ENCODE measurements around the gene ZNF787. TPM values are rescaled to one million over a fixed set of nuclear protein-coding genes. Genes with fewer than 3 reads are reported as not detected.
"Not testable (repeated sequence)": the region's sequence is repeated elsewhere in the genome, so short reads cannot be mapped to it uniquely, and the experiment has no call there.

Gene ZNF787
- total RNA-seq, 2 experiments from 2014 or later, result 25.3 to 25.5 TPM

- POLR2A ChIA-PET, result no interaction called here
- H3K4me1 Mint-ChIP-seq (ENCODE audit: low read depth), result peaks cover 3% of the 10 kb centered on the region
These were observed 21.2 kb downstream of the ZNF787 start for GRCh38 chr19:56099638-56100539.

GRCh38 chr19:56098731-56099568 lies 22.1 kb downstream of the ZNF787 start:
- intact Hi-C loops (cut with micrococcal nuclease), result no loop called here
- POLR2A ChIA-PET, result no interaction called here
- peaks cover 16% of the 10 kb centered on the region for H3K36me3 Mint-ChIP-seq
- H3K27ac Mint-ChIP-seq, result no peak overlapping the region
- H3K4me3 Mint-ChIP-seq, result no peak overlapping the region
- no peaks in the 10 kb centered on the region for H3K4me1 Mint-ChIP-seq (ENCODE audit: low read depth)
- H3K27me3 Mint-ChIP-seq, result no peaks in the 10 kb centered on the region
- CTCF ChIA-PET, result interaction anchor here (1.0 kb wide), 1 partner anchor 154 kb away, joined by 4 read pairs; no protein-coding TSS in a partner anchor
- H3K9me3 Mint-ChIP-seq, result no peaks in the 10 kb centered on the region
- DNase-seq, result no peak

More at GRCh38 chr19:56099638-56100539, 21.2 kb downstream of the ZNF787 start:
- intact Hi-C loops (cut with micrococcal nuclease), result no loop called here
- CTCF ChIA-PET, result no interaction called here
- no peak overlapping the region for H3K4me3 Mint-ChIP-seq
- H3K9me3 Mint-ChIP-seq, result no peaks in the 10 kb centered on the region
- no peak for DNase-seq
- H3K27me3 Mint-ChIP-seq, result no peaks in the 10 kb centered on the region
- no peak overlapping the region for H3K27ac Mint-ChIP-seq
- H3K36me3 Mint-ChIP-seq, result peaks cover 13% of the 10 kb centered on the region

DNA sequence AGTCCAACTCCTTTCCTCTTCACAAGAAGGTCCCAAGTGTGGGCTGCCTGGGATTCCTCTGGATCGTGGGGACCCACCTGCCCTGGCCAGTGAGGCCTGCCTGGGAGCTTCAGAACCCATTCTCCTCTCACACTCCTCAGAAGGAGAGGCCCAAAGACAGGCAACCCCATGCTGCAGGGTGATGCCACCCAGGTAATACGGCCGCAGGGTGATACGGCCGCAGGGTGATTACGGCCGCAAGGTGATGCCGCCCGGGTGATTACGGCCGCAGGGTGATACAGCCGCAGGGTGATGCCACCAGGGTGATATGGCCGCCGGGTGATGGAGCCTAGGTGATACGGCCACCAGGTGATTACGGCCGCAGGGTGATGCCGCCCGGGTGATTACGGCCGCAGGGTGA lies 22.9 kb downstream of the ZNF787 start:
- H3K9me3 Mint-ChIP-seq; H3K27me3 Mint-ChIP-seq; intact Hi-C loops (cut with micrococcal nuclease); H3K4me1 Mint-ChIP-seq (ENCODE audit: low read depth); DNase-seq; POLR2A ChIA-PET; H3K27ac Mint-ChIP-seq; H3K4me3 Mint-ChIP-seq: not testable (repeated sequence)
- CTCF ChIA-PET, result interaction anchor here (1.0 kb wide), 1 partner anchor 154 kb away, joined by 4 read pairs; no protein-coding TSS in a partner anchor
- peaks cover 17% of the 10 kb centered on the region for H3K36me3 Mint-ChIP-seq

DNA sequence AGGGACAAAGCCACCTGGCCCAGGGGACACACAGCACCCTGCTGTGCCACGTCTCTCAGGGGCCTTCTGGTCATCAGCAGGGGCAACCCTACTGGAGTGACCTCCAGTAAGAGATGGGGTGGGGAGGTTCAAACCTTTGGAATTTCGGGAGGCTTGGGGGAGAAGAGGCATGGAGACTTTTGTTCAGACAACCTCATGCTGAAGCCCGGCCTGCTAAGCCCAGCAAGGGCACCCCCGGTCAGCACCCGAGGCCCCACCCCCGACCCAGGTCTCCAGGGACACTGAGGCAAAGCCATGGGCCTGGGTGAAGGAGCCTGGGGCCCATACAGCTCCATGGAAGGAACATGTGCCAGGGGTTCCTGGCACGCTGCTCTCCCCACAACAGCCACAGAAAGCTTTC lies 23.3 kb downstream of the ZNF787 start:
- CTCF ChIA-PET, result interaction anchor here (1.0 kb wide), 1 partner anchor 155 kb away, joined by 4 read pairs; no protein-coding TSS in a partner anchor
- H3K4me3 Mint-ChIP-seq, result no peak overlapping the region
- no peak for DNase-seq
- peaks cover 3% of the 10 kb centered on the region for H3K9me3 Mint-ChIP-seq
- H3K36me3 Mint-ChIP-seq, result peaks cover 21% of the 10 kb centered on the region
- H3K4me1 Mint-ChIP-seq (ENCODE audit: low read depth), result no peaks in the 10 kb centered on the region
- POLR2A ChIA-PET, result no interaction called here
- intact Hi-C loops (cut with micrococcal nuclease), result no loop called here
- no peaks in the 10 kb centered on the region for H3K27me3 Mint-ChIP-seq
- no peak overlapping the region for H3K27ac Mint-ChIP-seq

GRCh38 chr19:56097306-56097705 lies 23.8 kb downstream of the ZNF787 start:
- Mint-ChIP-seq H3K4me3 (no peak overlapping the region), H3K9me3 (peaks cover 5% of the 10 kb centered on the region), H3K27me3 (no peaks in the 10 kb centered on the region), H3K27ac (no peak overlapping the region), H3K4me1 (ENCODE audit: low read depth) (no peaks in the 10 kb centered on the region), H3K36me3 (peaks cover 23% of the 10 kb centered on the region)
- CTCF ChIA-PET, result no interaction called here
- POLR2A ChIA-PET, result no interaction called here
- DNase-seq, result no peak
- intact Hi-C loops (cut with micrococcal nuclease), result no loop called here

DNA sequence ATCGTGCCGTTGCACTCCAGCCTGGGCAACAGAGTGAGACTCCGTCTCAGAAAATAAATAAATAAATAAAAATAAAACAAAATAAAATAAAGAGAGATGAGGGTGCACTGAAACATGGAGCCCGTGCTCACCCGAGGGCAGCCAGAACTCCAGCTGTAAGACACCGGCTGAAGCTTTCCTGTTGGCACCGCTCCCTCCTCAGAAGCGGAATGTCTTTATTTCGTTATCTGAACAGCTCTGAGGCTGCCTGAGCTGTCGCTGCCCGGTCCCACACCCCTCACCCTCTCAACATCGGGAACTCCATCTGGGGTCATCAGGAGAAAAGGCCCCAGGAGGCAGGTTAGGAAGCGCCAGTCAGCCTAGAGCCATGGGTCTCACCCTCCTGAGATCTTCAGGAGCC lies 24.4 kb downstream of the ZNF787 start:
- no peak for DNase-seq
- H3K9me3 Mint-ChIP-seq, result peaks cover 5% of the 10 kb centered on the region
- H3K27ac Mint-ChIP-seq, result no peak overlapping the region
- no peaks in the 10 kb centered on the region for H3K27me3 Mint-ChIP-seq
- H3K4me1 Mint-ChIP-seq (ENCODE audit: low read depth), result no peaks in the 10 kb centered on the region
- peaks cover 23% of the 10 kb centered on the region for H3K36me3 Mint-ChIP-seq
- intact Hi-C loops (cut with micrococcal nuclease), result no loop called here
- POLR2A ChIA-PET, result interaction anchor here (0.6 kb wide), 1 partner anchor 87 kb away, joined by 6 read pairs; no protein-coding TSS in a partner anchor
- no peak overlapping the region for H3K4me3 Mint-ChIP-seq
- CTCF ChIA-PET, result interaction anchor here (0.7 to 1.2 kb wide), 2 partner anchors 16 to 21 kb away, joined by 3 to 4 read pairs; no protein-coding TSS in a partner anchor

DNA sequence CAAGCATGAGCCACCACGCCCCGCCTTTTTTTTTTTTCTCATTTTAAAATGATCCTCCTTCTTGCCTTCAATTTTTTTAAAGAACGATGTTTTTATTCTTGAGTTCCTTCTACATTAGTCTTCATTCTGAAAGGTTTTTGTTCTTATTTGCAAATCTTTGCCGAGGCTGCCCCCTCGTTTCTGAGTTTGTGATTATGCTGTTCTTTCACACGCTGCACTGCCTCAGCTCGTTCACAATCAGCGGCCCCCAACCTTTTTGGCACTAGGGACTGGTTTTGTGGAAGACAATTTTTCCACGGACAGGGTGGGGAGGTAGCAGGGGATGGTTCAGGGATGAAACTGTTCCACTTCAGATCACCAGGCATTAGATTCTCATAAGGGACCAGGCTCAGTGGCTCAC lies 26.6 kb downstream of the ZNF787 start:
- Mint-ChIP-seq H3K9me3 (peaks cover 5% of the 10 kb centered on the region), H3K4me3 (no peak overlapping the region), H3K36me3 (peaks cover 29% of the 10 kb centered on the region), H3K27me3 (no peaks in the 10 kb centered on the region), H3K27ac (no peak overlapping the region), H3K4me1 (ENCODE audit: low read depth) (no peaks in the 10 kb centered on the region)
- DNase-seq, result no peak
- ChIA-PET POLR2A (no interaction called here), CTCF (no interaction called here)
- intact Hi-C loops (cut with micrococcal nuclease), result no loop called here

DNA sequence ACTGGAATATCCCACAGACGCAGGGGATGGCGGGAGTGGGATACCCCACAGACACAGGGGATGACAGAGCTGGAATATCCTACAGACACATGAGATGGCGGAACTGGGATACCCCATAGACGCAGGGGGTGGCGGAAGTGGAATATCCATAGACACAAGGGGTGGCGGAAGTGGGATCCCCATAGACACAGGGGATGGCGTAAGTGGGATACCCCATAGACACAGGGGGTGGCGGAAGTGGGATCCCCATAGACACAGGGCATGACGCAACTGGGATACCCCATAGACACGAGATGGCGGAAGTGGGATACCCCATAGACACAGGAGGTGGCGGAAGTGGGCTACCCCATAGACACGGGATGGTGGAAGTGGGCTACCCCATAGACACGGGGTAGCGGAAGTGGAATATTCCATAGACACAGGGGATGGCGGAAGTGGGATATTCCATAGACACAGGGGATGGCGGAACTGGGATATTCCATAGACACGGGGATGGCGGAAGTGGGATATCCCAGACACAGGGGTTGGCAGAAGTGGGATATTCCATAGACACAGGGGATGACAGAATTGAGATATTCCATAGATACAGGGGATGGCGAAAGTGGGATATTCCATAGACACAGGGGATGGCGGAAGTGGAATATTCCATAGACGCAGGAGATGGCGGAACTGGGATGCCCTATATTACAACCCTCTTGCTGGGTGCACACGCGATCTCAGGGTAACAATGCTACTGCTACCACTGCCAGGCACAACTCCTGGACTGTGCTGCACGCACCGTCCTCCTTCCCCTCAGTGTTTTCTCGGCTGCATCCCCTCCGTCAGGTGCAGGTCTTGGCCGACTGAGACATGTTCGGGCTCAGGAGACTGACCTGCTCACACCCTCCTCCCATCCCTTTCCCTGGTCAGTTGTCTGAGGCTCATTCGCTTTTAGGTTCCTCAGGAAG lies 28.1 kb downstream of the ZNF787 start:
- POLR2A ChIA-PET, result no interaction called here

DNA sequence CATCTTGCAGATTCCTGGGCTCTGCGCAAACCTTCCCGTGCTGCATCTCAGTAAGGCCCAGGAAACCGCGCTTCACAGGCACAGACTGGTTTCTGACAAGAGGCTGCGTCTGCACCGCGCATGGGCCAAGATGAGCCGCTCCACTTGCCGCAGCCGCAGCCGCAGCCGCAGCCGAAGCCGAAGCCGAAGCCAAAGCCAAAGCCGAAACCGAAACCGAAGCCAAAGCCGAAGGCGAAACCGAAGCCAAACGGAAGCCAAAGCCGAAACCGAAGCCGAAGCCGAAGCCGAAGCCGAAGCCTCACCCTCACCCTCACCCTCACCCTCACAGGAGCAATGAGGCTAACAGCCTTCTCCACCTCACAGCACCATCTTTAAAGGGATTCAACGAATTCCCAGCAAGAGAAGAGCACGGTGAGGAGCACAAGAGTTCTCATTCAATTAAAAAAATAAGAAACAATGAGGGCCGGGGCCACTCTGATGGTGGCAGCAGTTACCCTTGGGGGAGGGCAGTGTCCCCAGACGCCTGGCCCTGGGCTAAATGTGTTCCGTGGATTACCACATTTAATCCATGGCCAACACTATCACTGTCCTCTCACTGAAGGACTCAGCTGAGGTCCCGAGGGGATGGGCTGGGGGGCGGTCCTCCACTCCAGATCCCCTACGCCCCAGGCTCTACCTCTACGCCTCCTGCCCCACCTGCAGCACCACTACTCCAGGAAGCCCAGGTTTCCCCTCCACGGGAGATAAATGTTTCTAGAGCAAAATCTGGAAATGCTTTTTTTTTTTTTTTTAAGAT lies 29.1 kb downstream of the ZNF787 start:
- H3K9me3 Mint-ChIP-seq, result peaks cover 5% of the 10 kb centered on the region

More for the DNA sequence above, 28.1 kb downstream of the ZNF787 start:
- Mint-ChIP-seq H3K36me3 (peaks cover 31% of the 10 kb centered on the region), H3K4me3 (no peak overlapping the region), H3K4me1 (ENCODE audit: low read depth) (no peaks in the 10 kb centered on the region), H3K9me3 (peaks cover 5% of the 10 kb centered on the region), H3K27ac (no peak overlapping the region), H3K27me3 (no peaks in the 10 kb centered on the region)
- intact Hi-C loops (cut with micrococcal nuclease), result no loop called here
- CTCF ChIA-PET, result no interaction called here
- DNase-seq, result no peak

GRCh38 chr19:56091066-56091490 lies 30.0 kb downstream of the ZNF787 start:
- POLR2A ChIA-PET, result no interaction called here

More for the DNA sequence above, 29.1 kb downstream of the ZNF787 start:
- no peak overlapping the region for H3K4me3 Mint-ChIP-seq
- H3K4me1 Mint-ChIP-seq (ENCODE audit: low read depth), result no peaks in the 10 kb centered on the region
- no peak overlapping the region for H3K27ac Mint-ChIP-seq
- ChIA-PET CTCF (interaction anchor here (1.0 to 1.9 kb wide), 3 partner anchors 11 to 26 kb away, joined by 4 to 5 read pairs (median 5); no protein-coding TSS in a partner anchor), POLR2A (no interaction called here)
- intact Hi-C loops (cut with micrococcal nuclease), result no loop called here
- no peak for DNase-seq
- peaks cover 30% of the 10 kb centered on the region for H3K36me3 Mint-ChIP-seq
- no peaks in the 10 kb centered on the region for H3K27me3 Mint-ChIP-seq

DNA sequence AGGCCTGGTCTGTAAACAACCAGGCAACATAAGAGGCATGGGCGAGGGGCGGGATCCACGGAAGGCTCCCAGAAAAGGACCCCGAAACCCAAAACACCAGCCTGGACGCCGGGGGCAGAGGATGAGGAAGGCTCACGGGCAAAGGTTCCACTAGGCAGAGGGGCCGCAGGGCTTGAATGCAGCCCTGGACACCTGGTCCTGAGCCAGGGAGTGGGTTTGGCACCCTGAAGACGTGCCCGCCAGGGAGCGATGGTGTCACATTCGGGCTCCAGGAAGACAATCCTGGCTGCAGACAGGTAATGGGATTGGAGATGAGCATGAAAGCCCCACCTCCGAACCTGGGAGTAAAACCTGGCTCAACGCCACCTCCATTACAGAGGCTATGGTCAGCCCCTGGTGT lies 31.8 kb downstream of the ZNF787 start:
- intact Hi-C loops (cut with micrococcal nuclease), result no loop called here
- DNase-seq, result no peak
- peaks cover 5% of the 10 kb centered on the region for H3K9me3 Mint-ChIP-seq
- H3K36me3 Mint-ChIP-seq, result peaks cover 24% of the 10 kb centered on the region
- ChIA-PET POLR2A (no interaction called here), CTCF (interaction anchor here (0.6 to 1.0 kb wide), 2 partner anchors 162 to 243 kb away, joined by 3 to 4 read pairs; no protein-coding TSS in a partner anchor)
- H3K4me3 Mint-ChIP-seq, result no peak overlapping the region
- H3K27me3 Mint-ChIP-seq, result no peaks in the 10 kb centered on the region
- no peak overlapping the region for H3K27ac Mint-ChIP-seq
- no peaks in the 10 kb centered on the region for H3K4me1 Mint-ChIP-seq (ENCODE audit: low read depth)

More at GRCh38 chr19:56091066-56091490, 30.0 kb downstream of the ZNF787 start:
- Mint-ChIP-seq H3K27me3 (no peaks in the 10 kb centered on the region), H3K4me3 (no peak overlapping the region), H3K9me3 (peaks cover 5% of the 10 kb centered on the region), H3K27ac (no peak overlapping the region), H3K36me3 (peaks cover 30% of the 10 kb centered on the region), H3K4me1 (ENCODE audit: low read depth) (no peaks in the 10 kb centered on the region)
- CTCF ChIA-PET, result interaction anchor here (1.0 to 1.9 kb wide), 3 partner anchors 10 to 25 kb away, joined by 4 to 5 read pairs (median 5); no protein-coding TSS in a partner anchor
- DNase-seq, result no peak
- intact Hi-C loops (cut with micrococcal nuclease), result no loop called here
